HG02973 (cell line): ENCODE data around the gene SPATA31C1.
"Not testable (repeated sequence)": the region's sequence is repeated elsewhere in the genome, so short reads cannot be mapped to it uniquely, and the experiment has no call there.

Source experiments
- ATAC-seq: cut with Tn5 transposase; IDR thresholded peaks from one replicate; pipeline ENCODE4 v1.9.1; 2021; ENCODE audit warnings: moderate library complexity; ENCODE audit not compliant: unreplicated experiment

Gene SPATA31C1

GRCh38 chr9:87934444-87934843 lies 16.7 kb downstream of the SPATA31C1 start:
- ATAC-seq = not testable (repeated sequence)

GRCh38 chr9:87937352-87937751 lies 19.6 kb downstream of the SPATA31C1 start:
- ATAC-seq = not testable (repeated sequence)

GRCh38 chr9:87937918-87938317 lies 20.2 kb downstream of the SPATA31C1 start:
- not testable (repeated sequence) for ATAC-seq

GRCh38 chr9:87938336-87938735 lies 20.6 kb downstream of the SPATA31C1 start:
- ATAC-seq = not testable (repeated sequence)

- not testable (repeated sequence) for ATAC-seq
These were observed 21.3 kb downstream of the SPATA31C1 start for GRCh38 chr9:87939096-87939495.

GRCh38 chr9:87944096-87944495 lies 26.3 kb downstream of the SPATA31C1 start:
- ATAC-seq = no peak

- no peak for ATAC-seq
These were observed 26.9 kb downstream of the SPATA31C1 start for GRCh38 chr9:87944682-87945081.

GRCh38 chr9:87950296-87950695 lies 32.5 kb downstream of the SPATA31C1 start:
- no peak for ATAC-seq

- ATAC-seq = no peak
These were observed 33.2 kb downstream of the SPATA31C1 start for GRCh38 chr9:87950765-87951488.

GRCh38 chr9:87954230-87954629 lies 36.5 kb downstream of the SPATA31C1 start:
- ATAC-seq = no peak

- ATAC-seq = no peak
These were observed 40.1 kb downstream of the SPATA31C1 start for GRCh38 chr9:87957839-87958238.

GRCh38 chr9:87958591-87958990 lies 40.8 kb downstream of the SPATA31C1 start:
- no peak for ATAC-seq

GRCh38 chr9:87959916-87960581 lies 42.3 kb downstream of the SPATA31C1 start:
- no peak for ATAC-seq

- no peak for ATAC-seq
These were observed 46.0 kb downstream of the SPATA31C1 start for GRCh38 chr9:87963770-87964169.

GRCh38 chr9:87964826-87965225 lies 47.1 kb downstream of the SPATA31C1 start:
- ATAC-seq = no peak

GRCh38 chr9:87968155-87968554 lies 50.4 kb downstream of the SPATA31C1 start:
- ATAC-seq = no peak

- ATAC-seq = no peak
These were observed 52.8 kb downstream of the SPATA31C1 start for GRCh38 chr9:87970602-87971001.

- ATAC-seq = no peak
These were observed 55.4 kb downstream of the SPATA31C1 start for GRCh38 chr9:87973122-87973521.
